Cardiac muscle cell (in vitro differentiated cells and primary cell): ENCODE measurements around the gene PAX5. TPM values are rescaled to one million over a fixed set of nuclear protein-coding genes. Genes with fewer than 3 reads are reported as not detected.

ENCODE experiments used
- DNase-seq, 2 donors: peaks; one replicate each; pipeline versions ENCODE4 v3.0.0 to v3.0.0-alpha.2; 2010 to 2017; ENCODE audit warnings: low read depth in 1 of 2, low spot score in 1 of 2
- H3K27ac ChIP-seq: fragments of 200-600 bp; sonication (generic); 2 replicates; pipeline ENCODE4 v1.5.1; 2016
- H3K27me3 ChIP-seq: fragments of 200-600 bp; sonication (generic); 2 replicates; pipeline ENCODE4 v1.6.0; 2016; ENCODE audit warnings: control low read depth
- H3K36me3 ChIP-seq: fragments of 200-600 bp; sonication (generic); 2 replicates; pipeline ENCODE4 v1.5.1; 2016; ENCODE audit warnings: control low read depth
- H3K4me1 ChIP-seq: fragments of 200-600 bp; sonication (generic); 2 replicates; pipeline ENCODE4 v1.8.1; 2017; ENCODE audit warnings: low read depth, mild to moderate bottlenecking, mixed run types
- H3K4me3 ChIP-seq: fragments of 200-600 bp; sonication (generic); 2 replicates; pipeline ENCODE4 v1.5.1; 2016; ENCODE audit warnings: mild to moderate bottlenecking
- H3K9me3 ChIP-seq: fragments of 200-600 bp; sonication (generic); 2 replicates; pipeline ENCODE4 v1.5.1; 2017; ENCODE audit warnings: low read depth, mild to moderate bottlenecking, control low read depth
- polyA plus RNA-seq: library from polyadenylated mRNA; unstranded; fragments of >200 nt; fragmentation: Nextera tagmentation; extraction: Ambion mirVana; gene quantifications from 2 replicates; pipeline ENCODE4 v1.2.1, GENCODE V29; 2016
- total RNA-seq: library from RNA; depleted of rRNA; stranded (reverse); fragments of >200 nt; gene quantifications from 2 replicates; pipeline ENCODE4 v1.2.3, GENCODE V29; 2016
- TF ChIP-seq, protein P1 (sequence below): IDR thresholded peaks from 2 replicates; pipeline ENCODE4 v1.5.1; 2012; ENCODE audit warnings: low read depth, mild to moderate bottlenecking, low read length

Gene PAX5
- total and polyA plus RNA-seq, 2 experiments from 2014 or later = not detected

DNA sequence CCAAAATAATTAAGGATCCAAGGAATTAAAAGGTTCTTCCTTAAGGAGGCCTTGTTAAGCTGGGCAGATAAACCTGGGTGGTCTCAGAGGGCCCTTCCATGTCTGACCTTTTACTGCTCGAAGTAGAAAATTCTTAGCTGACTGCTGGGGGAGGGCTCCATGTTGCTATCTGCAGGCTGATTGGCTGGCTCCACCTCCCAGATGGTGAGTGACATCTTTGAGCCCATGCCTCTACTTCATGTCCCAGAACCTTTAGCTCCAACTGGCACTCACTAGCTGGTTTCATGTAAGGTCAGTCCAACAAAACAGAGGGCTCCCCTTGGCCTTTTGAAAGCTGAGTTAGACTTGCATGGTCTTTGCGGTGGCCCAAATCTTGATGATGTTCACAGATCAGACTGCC is 188.2 kb downstream of the PAX5 start:
- TF ChIP-seq, protein P1, sequence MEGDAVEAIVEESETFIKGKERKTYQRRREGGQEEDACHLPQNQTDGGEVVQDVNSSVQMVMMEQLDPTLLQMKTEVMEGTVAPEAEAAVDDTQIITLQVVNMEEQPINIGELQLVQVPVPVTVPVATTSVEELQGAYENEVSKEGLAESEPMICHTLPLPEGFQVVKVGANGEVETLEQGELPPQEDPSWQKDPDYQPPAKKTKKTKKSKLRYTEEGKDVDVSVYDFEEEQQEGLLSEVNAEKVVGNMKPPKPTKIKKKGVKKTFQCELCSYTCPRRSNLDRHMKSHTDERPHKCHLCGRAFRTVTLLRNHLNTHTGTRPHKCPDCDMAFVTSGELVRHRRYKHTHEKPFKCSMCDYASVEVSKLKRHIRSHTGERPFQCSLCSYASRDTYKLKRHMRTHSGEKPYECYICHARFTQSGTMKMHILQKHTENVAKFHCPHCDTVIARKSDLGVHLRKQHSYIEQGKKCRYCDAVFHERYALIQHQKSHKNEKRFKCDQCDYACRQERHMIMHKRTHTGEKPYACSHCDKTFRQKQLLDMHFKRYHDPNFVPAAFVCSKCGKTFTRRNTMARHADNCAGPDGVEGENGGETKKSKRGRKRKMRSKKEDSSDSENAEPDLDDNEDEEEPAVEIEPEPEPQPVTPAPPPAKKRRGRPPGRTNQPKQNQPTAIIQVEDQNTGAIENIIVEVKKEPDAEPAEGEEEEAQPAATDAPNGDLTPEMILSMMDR = no peak
- no peaks in the 10 kb centered on the region for H3K27me3 ChIP-seq
- H3K27ac ChIP-seq = no peak overlapping the region
- DNase-seq = no peak
- no peaks in the 10 kb centered on the region for H3K4me1 ChIP-seq
- no peak overlapping the region for H3K4me3 ChIP-seq
- no peaks in the 10 kb centered on the region for H3K36me3 ChIP-seq
- no peaks in the 10 kb centered on the region for H3K9me3 ChIP-seq

DNA sequence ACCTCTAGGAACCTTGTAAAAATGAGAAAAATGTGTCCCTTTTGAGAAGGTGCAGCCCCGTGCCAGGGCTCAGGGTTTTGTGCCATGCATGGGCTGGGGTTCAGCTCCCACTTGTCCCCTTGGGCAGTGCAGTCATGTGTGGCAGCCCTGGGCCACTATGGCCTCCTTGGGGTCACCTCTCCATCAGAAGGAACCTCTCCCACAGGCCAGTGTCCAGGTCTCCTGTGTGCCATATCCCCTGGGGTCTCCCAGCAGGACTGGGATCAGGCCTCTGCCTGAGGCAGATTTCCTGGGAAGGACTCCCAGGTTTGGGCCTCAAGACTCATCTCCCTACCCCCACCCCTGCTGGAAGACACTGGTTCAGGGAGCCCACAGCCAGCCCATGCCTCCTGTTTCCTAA is 189.1 kb downstream of the PAX5 start:
- H3K9me3 ChIP-seq = no peaks in the 10 kb centered on the region
- no peak for DNase-seq
- H3K4me3 ChIP-seq = no peak overlapping the region
- no peaks in the 10 kb centered on the region for H3K36me3 ChIP-seq
- H3K27me3 ChIP-seq = no peaks in the 10 kb centered on the region
- TF ChIP-seq, protein P1 = no peak
- H3K27ac ChIP-seq = no peak overlapping the region
- no peaks in the 10 kb centered on the region for H3K4me1 ChIP-seq

GRCh38 chr9:36843964-36844363 is 190.1 kb downstream of the PAX5 start:
- Histone ChIP-seq H3K27me3 (peaks cover 2% of the 10 kb centered on the region), H3K27ac (no peak overlapping the region), H3K36me3 (no peaks in the 10 kb centered on the region), H3K4me1 (no peaks in the 10 kb centered on the region), H3K9me3 (no peaks in the 10 kb centered on the region), H3K4me3 (no peak overlapping the region)
- TF ChIP-seq, protein P1 = no peak
- DNase-seq = no peak

DNA sequence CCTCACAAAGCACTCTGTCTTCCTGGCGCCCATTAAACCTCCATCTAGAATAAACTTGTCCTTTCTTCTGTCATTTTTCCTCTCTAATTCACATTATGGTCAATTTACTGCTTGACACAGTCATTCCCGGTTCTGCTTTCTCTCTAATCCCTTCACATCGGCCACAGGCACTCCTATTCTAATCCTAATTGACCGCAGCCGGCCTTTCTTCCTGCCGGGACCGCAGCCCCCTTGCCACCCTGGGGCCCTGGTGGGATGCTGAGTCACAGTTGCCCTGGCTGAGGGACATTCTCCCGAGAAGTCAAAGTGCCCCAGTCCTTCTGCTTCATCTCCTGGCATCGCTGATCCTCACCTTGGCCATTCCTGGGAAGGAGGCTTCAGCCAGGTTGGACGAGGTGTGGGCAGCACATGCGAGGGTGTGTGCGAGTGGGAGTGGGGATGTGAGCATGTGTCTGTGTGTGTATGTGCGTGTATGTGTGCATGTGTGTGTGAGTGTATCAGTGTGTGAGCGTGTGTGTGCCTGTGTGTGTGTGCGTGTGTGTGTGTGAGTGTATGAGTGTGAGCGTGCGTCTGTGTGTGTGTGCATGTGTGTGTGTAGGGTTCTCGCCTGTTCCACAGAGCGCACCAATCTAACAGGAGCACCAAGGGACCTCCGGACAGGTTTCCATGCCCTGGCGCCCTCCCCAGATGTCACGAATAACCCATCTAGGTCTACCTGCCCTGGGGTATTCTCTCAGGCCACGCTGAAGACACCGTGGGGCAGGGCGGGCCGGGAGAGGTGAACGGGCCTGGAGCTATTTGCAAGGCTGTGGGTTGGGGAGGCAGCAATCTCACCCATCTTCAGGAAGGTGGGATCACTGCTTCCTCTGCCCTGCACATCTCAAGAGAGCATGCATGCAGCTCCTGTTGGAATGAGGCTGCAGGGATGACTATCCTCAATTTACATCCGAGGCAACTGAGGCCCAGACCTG is 191.2 kb downstream of the PAX5 start:
- no peak for DNase-seq
- Histone ChIP-seq H3K9me3 (no peaks in the 10 kb centered on the region), H3K36me3 (no peaks in the 10 kb centered on the region), H3K27me3 (peaks cover 2% of the 10 kb centered on the region), H3K4me1 (no peaks in the 10 kb centered on the region), H3K27ac (no peak overlapping the region), H3K4me3 (no peak overlapping the region)
- TF ChIP-seq, protein P1 = no peak

GRCh38 chr9:36840898-36841536 is 193.1 kb downstream of the PAX5 start:
- TF ChIP-seq, protein P1 = no peak
- no peak overlapping the region for H3K4me3 ChIP-seq
- H3K36me3 ChIP-seq = no peaks in the 10 kb centered on the region
- H3K27ac ChIP-seq = no peak overlapping the region
- H3K4me1 ChIP-seq = no peaks in the 10 kb centered on the region
- H3K9me3 ChIP-seq = no peaks in the 10 kb centered on the region
- peaks cover 2% of the 10 kb centered on the region for H3K27me3 ChIP-seq
- DNase-seq = peak in 1 of 2 donors; percentile 16
